NCI-H1105 treated with DMSO at 0.1 percent for 48 hours (cell line): Measurements from ENCODE around the gene CYP2U1.

Experiments
- DNase-seq: peaks from one replicate; lab custom pipeline; 2025; lab: John Stamatoyannopoulos, UW

Gene CYP2U1

GRCh38 chr4:107987916-107988762 is 56.8 kb downstream of the CYP2U1 start:
- no peak for DNase-seq

DNA sequence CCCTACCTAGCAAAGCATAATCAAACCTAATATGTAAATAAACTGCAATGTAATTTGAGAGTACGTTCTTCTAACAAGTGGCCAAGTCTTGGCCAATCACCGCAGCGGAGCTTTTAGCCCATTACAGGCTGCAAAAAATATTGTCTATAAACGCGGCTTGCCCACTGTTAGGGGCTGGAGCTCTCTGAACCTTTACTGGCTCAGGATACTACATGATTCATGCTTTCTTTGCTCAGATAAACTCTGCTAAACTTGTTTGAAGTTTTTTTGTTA is 57.4 kb downstream of the CYP2U1 start:
- DNase-seq = peak; percentile 29

DNA sequence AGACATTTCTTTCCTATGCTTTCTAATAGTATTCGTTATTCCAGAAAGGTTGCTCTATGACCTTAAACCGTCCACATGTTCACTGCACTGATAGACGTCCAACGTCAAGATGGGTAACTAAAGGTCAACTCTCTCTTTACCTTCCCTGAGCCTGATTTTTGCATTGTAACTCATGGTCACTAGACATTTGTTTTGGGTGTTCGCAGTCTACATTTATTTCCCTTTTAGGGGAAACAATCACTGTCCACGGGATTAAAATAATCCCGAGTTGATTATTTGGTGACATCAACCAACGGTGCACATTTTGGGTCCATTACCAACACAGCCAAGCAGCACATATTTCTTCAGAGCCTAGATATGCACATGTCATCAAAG is 57.8 kb downstream of the CYP2U1 start:
- no peak for DNase-seq

DNA sequence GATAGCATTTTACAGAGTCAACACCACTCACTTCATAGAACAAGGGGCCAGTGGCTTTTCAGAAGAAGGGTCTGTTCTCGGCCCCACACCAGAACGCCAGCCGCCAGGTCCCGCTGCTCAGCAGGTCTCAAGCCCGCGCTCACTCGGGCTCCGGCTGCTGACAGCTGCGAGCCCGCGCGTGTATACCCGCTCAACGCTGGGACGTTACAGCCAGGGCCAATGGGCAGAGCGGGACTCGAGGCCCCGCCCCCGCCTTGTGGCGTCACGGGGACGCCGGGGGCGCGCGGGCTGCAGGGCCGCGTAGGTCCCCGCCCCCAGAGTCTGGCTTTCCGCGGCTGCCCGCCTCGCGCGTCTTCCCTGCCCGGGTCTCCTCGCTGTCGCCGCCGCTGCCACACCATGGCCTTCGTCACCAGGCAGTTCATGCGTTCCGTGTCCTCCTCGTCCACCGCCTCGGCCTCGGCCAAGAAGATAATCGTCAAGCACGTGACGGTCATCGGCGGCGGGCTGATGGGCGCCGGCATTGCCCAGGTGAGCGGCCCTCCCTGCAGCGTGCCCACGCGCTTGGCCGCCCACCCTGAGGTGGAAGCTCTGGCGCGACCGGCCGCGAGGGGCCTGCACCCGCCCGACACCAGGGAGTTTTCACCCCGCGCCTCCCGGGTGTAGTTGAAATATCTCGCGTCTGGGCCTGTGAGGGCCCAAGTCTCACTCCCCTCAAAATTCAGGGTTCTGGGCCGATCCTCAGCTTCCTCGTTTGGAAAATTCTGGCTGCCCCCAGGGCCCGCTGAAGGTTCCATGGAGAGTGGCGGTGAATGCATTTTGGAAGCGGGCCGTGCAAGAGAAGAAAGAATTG is 58.4 kb downstream of the CYP2U1 start, which contains the start of gene HADH:
TSS of gene HADH (plus strand) at position 353 of the 850 bp plus-strand sequence. CDS start at position 397, 44 bp downstream.
- peak; percentile 77 for DNase-seq

- DNase-seq = no peak
Observed at GRCh38 chr4:107991945-107992630, 60.7 kb downstream of the CYP2U1 start.

DNA sequence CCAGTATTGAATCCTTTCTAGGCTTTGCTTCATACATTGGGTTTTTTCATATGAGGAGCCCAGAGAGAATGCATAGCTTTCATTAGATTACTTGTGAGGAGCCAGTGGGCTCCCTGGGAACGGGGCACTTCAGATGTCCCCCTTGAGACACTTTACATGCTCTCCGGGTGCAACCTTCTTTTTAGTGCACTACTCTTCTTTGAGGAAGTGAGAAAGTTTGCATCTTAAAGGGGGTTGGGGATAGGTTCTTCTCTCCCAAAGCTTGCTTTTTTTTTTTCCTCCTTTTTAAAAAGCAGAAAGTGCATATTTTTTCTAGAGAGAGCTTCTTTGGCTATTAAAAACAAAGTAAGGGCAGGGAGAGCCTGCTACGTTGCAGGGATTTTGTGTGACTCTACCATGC is 62.6 kb downstream of the CYP2U1 start:
- no peak for DNase-seq

GRCh38 chr4:107994894-107995293 is 63.5 kb downstream of the CYP2U1 start:
- no peak for DNase-seq

- DNase-seq = no peak
Observed at GRCh38 chr4:107996949-107997788, 65.8 kb downstream of the CYP2U1 start.

DNA sequence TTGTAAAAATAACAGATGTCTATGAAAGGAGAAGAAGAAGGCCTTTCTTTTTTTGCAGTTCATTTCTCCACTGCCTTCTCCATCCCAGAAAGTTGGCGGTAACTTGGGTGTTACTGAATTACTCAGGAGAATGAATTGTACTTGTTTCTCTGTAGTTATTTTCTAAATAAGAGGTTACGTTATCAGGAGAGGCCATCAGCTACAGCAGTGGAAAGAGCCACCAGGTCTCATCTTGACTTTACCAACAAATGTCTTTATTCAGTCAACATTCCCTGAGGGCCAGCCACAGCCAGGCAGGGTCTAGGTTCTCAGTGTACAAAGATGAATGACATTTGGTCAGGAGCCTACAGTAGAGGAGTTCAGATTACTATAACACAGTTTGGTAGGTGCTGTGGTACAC is 66.4 kb downstream of the CYP2U1 start:
- no peak for DNase-seq

- no peak for DNase-seq
Observed at GRCh38 chr4:107999932-108000539, 68.7 kb downstream of the CYP2U1 start.

- DNase-seq = no peak
Observed at GRCh38 chr4:108001540-108002135, 70.3 kb downstream of the CYP2U1 start.
